Measurements from ENCODE around the gene RANGAP1.

The RANGAP1 gene

GRCh38 chr22:41201141-41201540 lies 84.8 kb downstream of the RANGAP1 start:
- DNase-seq (ENCODE audit: low read depth) = no peak
- TF ChIP-seq CTCF (IDR thresholded peaks at IDR 0.05; ENCODE audit: insufficient read depth, low read depth, low read length, missing control alignments) = no peak
- H3K4me3 ChIP-seq (ENCODE audit: low read depth, low read length) = no peak overlapping the region

DNA sequence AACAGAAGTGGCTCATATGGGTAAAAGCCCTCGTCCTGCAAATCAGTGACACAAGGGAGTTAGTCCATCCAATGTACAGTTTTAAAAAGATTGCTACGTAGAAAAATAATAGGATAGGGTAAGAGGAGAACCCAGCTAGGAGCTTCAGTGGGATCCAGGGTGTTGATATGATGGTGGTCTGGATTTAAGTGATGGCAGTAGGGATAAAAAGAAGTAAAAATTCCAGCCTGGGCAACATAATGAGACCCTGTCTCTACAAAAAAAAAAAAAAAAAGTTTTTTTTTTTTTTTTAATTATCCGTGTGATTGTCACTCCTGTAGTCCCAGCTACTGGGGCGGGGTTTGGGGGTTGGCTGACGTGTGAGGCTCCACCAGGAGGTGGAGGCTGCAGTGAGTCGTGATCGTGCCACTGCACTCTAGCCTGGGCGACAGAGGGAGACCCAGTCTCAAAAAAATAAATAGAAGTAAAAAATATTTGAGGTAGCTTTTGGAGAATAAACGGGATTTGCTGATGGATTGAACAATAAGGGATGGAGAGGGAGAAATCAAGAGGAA lies 87.9 kb downstream of the RANGAP1 start:
- TF ChIP-seq CTCF (IDR thresholded peaks at IDR 0.05; ENCODE audit: insufficient read depth, low read depth, low read length, missing control alignments) = no peak
- no peak for DNase-seq (ENCODE audit: low read depth)
- H3K4me3 ChIP-seq (ENCODE audit: low read depth, low read length) = peak overlapping the region; percentile 84

- no peak for TF ChIP-seq CTCF (IDR thresholded peaks at IDR 0.05; ENCODE audit: insufficient read depth, low read depth, low read length, missing control alignments)
- peak; percentile 73 for DNase-seq (ENCODE audit: low read depth)
- peak overlapping the region; percentile 84 for H3K4me3 ChIP-seq (ENCODE audit: low read depth, low read length)
Measured at GRCh38 chr22:41197038-41197972, 88.7 kb downstream of the RANGAP1 start.
